Panc1 (cell line): Measurements from ENCODE around the gene INPP4B. TPM values are rescaled to one million over a fixed set of nuclear protein-coding genes. Genes with fewer than 3 reads are reported as not detected.

Source experiments
- ATAC-seq: fragments of 200-7000 bp; cut with Tn5 transposase; 2 replicates; pipeline ENCODE4 v1.9.1; 2020; ENCODE audit warnings: mild to moderate bottlenecking, moderate library complexity
- BruUV-seq: library from RNA; stranded (reverse); fragments of 400-500 nt; replicated peaks from 2 replicates; lab custom pipeline; 2021; lab: Mats Ljungman, UMichigan
- CTCF ChIA-PET: fragments of 300-600 bp; sonication (Branson Sonifier 250); formaldehyde crosslinking; loops from one replicate; lab custom pipeline; 2022; ENCODE audit warnings: antibody characterized with exemption; lab: Charles Lee
- POLR2A ChIA-PET: fragments of 300-600 bp; sonication (Branson Sonifier 250); formaldehyde crosslinking; loops from one replicate; lab custom pipeline; 2022; ENCODE audit warnings: antibody characterized with exemption; lab: Charles Lee
- DNase-seq: peaks from one replicate; pipeline ENCODE4 v3.0.0-alpha.2; 2010; ENCODE audit warnings: low read depth, low spot score
- H3K27ac ChIP-seq: 2 replicates; pipeline ENCODE4 v1.5.1; 2011; ENCODE audit warnings: mild to moderate bottlenecking, low read length, inconsistent platforms
- H3K27me3 ChIP-seq: fragments of 200-500 bp; sonication (Bioruptor generic); 2 replicates; pipeline ENCODE4 v1.6.0; 2014; ENCODE audit warnings: low read length, inconsistent platforms; ENCODE audit not compliant: control insufficient read depth, insufficient read depth
- H3K36me3 ChIP-seq: fragments of 200-500 bp; sonication (Bioruptor generic); 2 replicates; pipeline ENCODE4 v1.5.1; 2014; ENCODE audit warnings: inconsistent platforms, mild to moderate bottlenecking, low read length, moderate library complexity; ENCODE audit not compliant: control insufficient read depth, insufficient read depth
- H3K4me1 ChIP-seq: 2 replicates; pipeline ENCODE4 v1.5.1; 2011; ENCODE audit warnings: inconsistent platforms, mild to moderate bottlenecking, low read length, moderate library complexity; ENCODE audit not compliant: control insufficient read depth, insufficient read depth
- H3K4me3 ChIP-seq, 2 experiments: 2 replicates each; pipeline ENCODE4 v1.5.1; 2011 to 2012; ENCODE audit warnings: low read depth in 2 of 2, low read length in 2 of 2, mild to moderate bottlenecking in 2 of 2, inconsistent platforms in 1 of 2, moderate library complexity in 1 of 2
- H3K9me3 ChIP-seq: fragments of 200-500 bp; sonication (Bioruptor generic); 2 replicates; pipeline ENCODE4 v1.5.1; 2014; ENCODE audit warnings: low read depth, mild to moderate bottlenecking, inconsistent platforms, low read length, moderate library complexity; ENCODE audit not compliant: control insufficient read depth, insufficient read depth
- POLR2AphosphoS5 ChIP-seq: IDR thresholded peaks from 2 replicates; pipeline ENCODE4 v1.6.1; 2012; ENCODE audit warnings: mild to moderate bottlenecking, low read depth, low read length, moderate library complexity
- REST ChIP-seq, 2 experiments: IDR thresholded peaks; 2 replicates each; pipeline ENCODE4 v1.6.1; 2011 to 2012; ENCODE audit warnings: low read depth in 2 of 2, control low read depth in 1 of 2, low read length in 1 of 2, mild to moderate bottlenecking in 1 of 2, moderate library complexity in 1 of 2; ENCODE audit not compliant: insufficient read depth in 1 of 2
- SIN3A ChIP-seq: IDR thresholded peaks from 2 replicates; pipeline ENCODE4 v1.6.1; 2012; ENCODE audit warnings: low read depth, mild to moderate bottlenecking, low read length, moderate library complexity, borderline replicate concordance; ENCODE audit not compliant: insufficient read depth
- TCF7L2 ChIP-seq: IDR thresholded peaks from 2 replicates; pipeline ENCODE4 v1.6.1; 2011; ENCODE audit warnings: mild to moderate bottlenecking, low read depth, low read length, inconsistent platforms
- in situ Hi-C: cut with HindIII; loops from 2 replicates; pipeline ENCODE4 v1.10.0; 2016; ENCODE audit warnings: low sequenced_read_pairs, low pct_unique_long_range_greater_than_20kb
- intact Hi-C: fragments of 100-400 bp; cut with micrococcal nuclease; formaldehyde crosslinking; loops from one replicate; pipeline ENCODE4 v1.10.0; 2022; ENCODE audit not compliant: unreplicated experiment
- total RNA-seq: library from RNA; stranded (reverse); gene quantifications from one replicate; pipeline ENCODE4 v1.2.1, GENCODE V29; 2021; ENCODE audit not compliant: unreplicated experiment
- TF ChIP-seq, protein P1 (sequence below): fragments of 450-650 bp; IDR thresholded peaks from 2 replicates; pipeline ENCODE4 v1.5.1; 2017; ENCODE audit warnings: mild to moderate bottlenecking

Gene INPP4B
- total RNA-seq, 1 experiment from 2014 or later, result 4.5 TPM

DNA sequence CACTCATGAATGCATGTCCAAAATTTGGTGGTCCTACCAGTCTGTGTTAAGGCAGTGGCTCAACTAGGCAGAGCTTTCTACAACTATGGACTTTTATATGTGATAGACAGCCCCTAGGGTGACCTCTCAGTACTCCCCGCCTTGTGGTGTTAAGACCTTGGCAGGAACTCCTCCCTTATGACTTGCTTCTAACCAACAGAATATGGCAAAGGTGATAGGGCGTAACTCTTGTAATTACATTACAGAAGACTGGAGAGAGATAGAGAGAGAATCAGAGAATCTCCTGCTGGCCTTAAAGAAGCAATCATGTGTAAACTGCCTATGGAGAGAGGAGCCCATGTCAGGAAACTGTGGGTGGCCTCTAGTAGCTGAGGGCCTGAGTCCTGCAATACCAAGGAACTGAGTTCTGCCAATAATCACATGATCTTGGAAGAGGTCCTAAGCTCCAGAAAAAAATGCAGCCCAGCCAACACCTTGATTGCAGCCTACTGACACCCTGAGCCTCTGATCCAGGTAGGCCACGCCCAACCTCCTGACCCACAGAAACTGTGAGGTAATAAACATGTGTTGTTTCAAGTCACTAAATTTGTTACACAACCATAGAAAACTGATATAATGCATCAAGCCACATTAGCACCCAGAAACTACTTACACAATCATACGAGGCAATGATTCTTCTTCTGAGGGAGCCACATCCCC lies 68.9 kb downstream of the INPP4B start:
- Histone ChIP-seq H3K4me3 (no peak overlapping the region), H3K9me3 (no peaks in the 10 kb centered on the region), H3K4me1 (no peaks in the 10 kb centered on the region), H3K27me3 (no peaks in the 10 kb centered on the region), H3K27ac (no peak overlapping the region), H3K36me3 (no peaks in the 10 kb centered on the region)
- DNase-seq, result no peak
- in situ Hi-C loops (no loop called here), intact Hi-C loops (no loop called here)
- ChIA-PET CTCF (no interaction called here), POLR2A (no interaction called here)
- BruUV-seq, result no TSS peak
- TF ChIP-seq TCF7L2, result no peak
- TF ChIP-seq, protein P1, sequence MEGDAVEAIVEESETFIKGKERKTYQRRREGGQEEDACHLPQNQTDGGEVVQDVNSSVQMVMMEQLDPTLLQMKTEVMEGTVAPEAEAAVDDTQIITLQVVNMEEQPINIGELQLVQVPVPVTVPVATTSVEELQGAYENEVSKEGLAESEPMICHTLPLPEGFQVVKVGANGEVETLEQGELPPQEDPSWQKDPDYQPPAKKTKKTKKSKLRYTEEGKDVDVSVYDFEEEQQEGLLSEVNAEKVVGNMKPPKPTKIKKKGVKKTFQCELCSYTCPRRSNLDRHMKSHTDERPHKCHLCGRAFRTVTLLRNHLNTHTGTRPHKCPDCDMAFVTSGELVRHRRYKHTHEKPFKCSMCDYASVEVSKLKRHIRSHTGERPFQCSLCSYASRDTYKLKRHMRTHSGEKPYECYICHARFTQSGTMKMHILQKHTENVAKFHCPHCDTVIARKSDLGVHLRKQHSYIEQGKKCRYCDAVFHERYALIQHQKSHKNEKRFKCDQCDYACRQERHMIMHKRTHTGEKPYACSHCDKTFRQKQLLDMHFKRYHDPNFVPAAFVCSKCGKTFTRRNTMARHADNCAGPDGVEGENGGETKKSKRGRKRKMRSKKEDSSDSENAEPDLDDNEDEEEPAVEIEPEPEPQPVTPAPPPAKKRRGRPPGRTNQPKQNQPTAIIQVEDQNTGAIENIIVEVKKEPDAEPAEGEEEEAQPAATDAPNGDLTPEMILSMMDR, result no peak
- no peak for TF ChIP-seq REST (IDR thresholded peaks at IDR 0.05; ENCODE audit: insufficient read depth in 1 of 2, low read depth in 2 of 2, low read length in 1 of 2)
- no peak for TF ChIP-seq SIN3A
- TF ChIP-seq POLR2AphosphoS5, result no peak
- ATAC-seq, result no peak

- DNase-seq (no peak), ATAC-seq (no peak)
- no peaks in the 10 kb centered on the region for H3K27me3 ChIP-seq
- no peaks in the 10 kb centered on the region for H3K9me3 ChIP-seq
- no peak overlapping the region for H3K27ac ChIP-seq
- no TSS peak for BruUV-seq
- ChIA-PET CTCF (no interaction called here), POLR2A (no interaction called here)
- in situ Hi-C loops (no loop called here), intact Hi-C loops (no loop called here)
- H3K36me3 ChIP-seq, result no peaks in the 10 kb centered on the region
- TF ChIP-seq, protein P1, result no peak
- no peak for TF ChIP-seq TCF7L2
- TF ChIP-seq POLR2AphosphoS5, result no peak
- TF ChIP-seq REST (IDR thresholded peaks at IDR 0.05; ENCODE audit: insufficient read depth in 1 of 2, low read depth in 2 of 2, low read length in 1 of 2), result no peak
- TF ChIP-seq SIN3A, result no peak
- H3K4me3 ChIP-seq, result no peak overlapping the region
- H3K4me1 ChIP-seq, result no peaks in the 10 kb centered on the region
Measured at GRCh38 chr4:142776026-142776425, 70.1 kb downstream of the INPP4B start.
